HG03354 (cell line): ENCODE results near the gene LYSMD4.

Experiments used
- ATAC-seq: cut with Tn5 transposase; IDR thresholded peaks from one replicate; pipeline ENCODE4 v1.9.1; 2021; ENCODE audit warnings: mild to moderate bottlenecking; ENCODE audit not compliant: unreplicated experiment, poor library complexity, severe bottlenecking

Gene LYSMD4

GRCh38 chr15:99732124-99732750 is 1.0 kb downstream of the LYSMD4 start:
- ATAC-seq = no peak

- ATAC-seq = no peak
Observed at GRCh38 chr15:99731336-99732123, 1.7 kb downstream of the LYSMD4 start.

GRCh38 chr15:99729920-99730319 is 3.3 kb downstream of the LYSMD4 start:
- no peak for ATAC-seq

- no peak for ATAC-seq
Observed at GRCh38 chr15:99729327-99729726, 3.9 kb downstream of the LYSMD4 start.

GRCh38 chr15:99728916-99729315 is 4.3 kb downstream of the LYSMD4 start:
- ATAC-seq = no peak

GRCh38 chr15:99727733-99728132 is 5.5 kb downstream of the LYSMD4 start:
- ATAC-seq = no peak

- ATAC-seq = no peak
Observed at GRCh38 chr15:99727330-99727729, 5.9 kb downstream of the LYSMD4 start.

- no peak for ATAC-seq
Observed at GRCh38 chr15:99726333-99726732, 6.9 kb downstream of the LYSMD4 start.

GRCh38 chr15:99722406-99722805 is 10.8 kb downstream of the LYSMD4 start:
- no peak for ATAC-seq

GRCh38 chr15:99721896-99722295 is 11.3 kb downstream of the LYSMD4 start:
- no peak for ATAC-seq

- ATAC-seq = no peak
Observed at GRCh38 chr15:99721104-99721778, 12.0 kb downstream of the LYSMD4 start.

- no peak for ATAC-seq
Observed at GRCh38 chr15:99720533-99720932, 12.7 kb downstream of the LYSMD4 start.

- ATAC-seq = peak; percentile 84
Observed at GRCh38 chr15:99719096-99719541, 14.1 kb downstream of the LYSMD4 start.

GRCh38 chr15:99718421-99718820 is 14.8 kb downstream of the LYSMD4 start:
- no peak for ATAC-seq

GRCh38 chr15:99717161-99718009 is 15.9 kb downstream of the LYSMD4 start:
- ATAC-seq = peak; percentile 36

GRCh38 chr15:99716540-99717095 is 16.6 kb downstream of the LYSMD4 start:
- ATAC-seq = no peak

- no peak for ATAC-seq
Observed at GRCh38 chr15:99712415-99712814, 20.8 kb downstream of the LYSMD4 start.

GRCh38 chr15:99711625-99712024 is 21.6 kb downstream of the LYSMD4 start:
- ATAC-seq = no peak

- ATAC-seq = no peak
Observed at GRCh38 chr15:99709243-99709986, 23.8 kb downstream of the LYSMD4 start.
